Omental fat pad (tissue), 4 donors: ENCODE data around the gene FAM110D. TPM values are rescaled to one million over a fixed set of nuclear protein-coding genes. Genes with fewer than 3 reads are reported as not detected.

Experiments used
- ATAC-seq: fragments of 150-250 bp; one replicate; pipeline ENCODE4 v1.9.1; 2016; ENCODE audit warnings: mild to moderate bottlenecking, moderate library complexity; ENCODE audit not compliant: low FRiP score
- DNase-seq: peaks from one replicate; pipeline ENCODE4 v3.0.0-alpha.2; 2019; ENCODE audit warnings: low spot score
- total RNA-seq, 4 donors: library from RNA; depleted of rRNA; stranded (reverse); fragments of >200 nt; gene quantifications; one replicate each; pipeline ENCODE4 v1.1.0, GENCODE V29; 2016
- TF ChIP-seq, protein P1 (sequence below), 3 donors: fragments of 450-650 bp; IDR thresholded peaks; one replicate each; pipeline ENCODE4 v1.5.1; 2016 to 2017; ENCODE audit warnings: antibody characterized with exemption in 3 of 3, mild to moderate bottlenecking in 3 of 3, moderate library complexity in 2 of 3

FAM110D gene
- total RNA-seq, 4 donors from 2014 or later = 4.6 to 20.5 (median 13.2) TPM

DNA sequence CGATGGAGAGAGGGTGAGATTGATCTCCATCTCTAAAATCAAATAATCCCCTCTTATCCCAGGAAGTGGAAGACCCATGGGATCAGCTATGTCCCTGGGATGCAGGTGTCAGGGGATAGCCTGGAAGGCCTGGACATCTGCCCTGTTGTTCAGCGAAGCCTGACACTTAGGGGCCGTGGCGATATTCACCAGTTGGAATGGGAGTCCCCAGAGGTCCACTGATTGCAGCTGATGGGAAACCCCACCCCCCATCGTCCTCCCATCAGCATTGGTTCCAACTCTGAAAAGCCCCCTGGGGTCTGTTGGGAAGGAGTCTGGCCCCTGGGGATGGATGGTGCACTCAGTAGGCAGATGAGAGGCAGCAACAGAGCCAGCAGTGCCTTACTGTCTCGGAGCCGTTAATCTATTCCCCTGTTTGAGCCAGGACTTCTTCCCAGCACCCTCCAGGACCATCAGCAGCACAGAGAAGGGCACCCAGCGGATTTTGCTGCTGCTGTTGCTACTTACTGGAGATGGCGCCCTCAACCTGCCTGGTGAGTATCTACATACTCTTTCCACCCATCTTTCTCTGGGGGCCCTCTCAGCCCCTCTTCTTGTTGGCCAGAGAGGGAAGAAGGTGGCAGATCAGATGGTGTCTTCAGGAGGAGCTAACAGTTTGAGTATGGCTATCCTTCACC is 44.9 kb downstream of the FAM110D start:
- ATAC-seq (no peak), DNase-seq (no peak)
- TF ChIP-seq, protein P1, sequence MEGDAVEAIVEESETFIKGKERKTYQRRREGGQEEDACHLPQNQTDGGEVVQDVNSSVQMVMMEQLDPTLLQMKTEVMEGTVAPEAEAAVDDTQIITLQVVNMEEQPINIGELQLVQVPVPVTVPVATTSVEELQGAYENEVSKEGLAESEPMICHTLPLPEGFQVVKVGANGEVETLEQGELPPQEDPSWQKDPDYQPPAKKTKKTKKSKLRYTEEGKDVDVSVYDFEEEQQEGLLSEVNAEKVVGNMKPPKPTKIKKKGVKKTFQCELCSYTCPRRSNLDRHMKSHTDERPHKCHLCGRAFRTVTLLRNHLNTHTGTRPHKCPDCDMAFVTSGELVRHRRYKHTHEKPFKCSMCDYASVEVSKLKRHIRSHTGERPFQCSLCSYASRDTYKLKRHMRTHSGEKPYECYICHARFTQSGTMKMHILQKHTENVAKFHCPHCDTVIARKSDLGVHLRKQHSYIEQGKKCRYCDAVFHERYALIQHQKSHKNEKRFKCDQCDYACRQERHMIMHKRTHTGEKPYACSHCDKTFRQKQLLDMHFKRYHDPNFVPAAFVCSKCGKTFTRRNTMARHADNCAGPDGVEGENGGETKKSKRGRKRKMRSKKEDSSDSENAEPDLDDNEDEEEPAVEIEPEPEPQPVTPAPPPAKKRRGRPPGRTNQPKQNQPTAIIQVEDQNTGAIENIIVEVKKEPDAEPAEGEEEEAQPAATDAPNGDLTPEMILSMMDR (IDR thresholded peaks at IDR 0.05) = no peak

DNA sequence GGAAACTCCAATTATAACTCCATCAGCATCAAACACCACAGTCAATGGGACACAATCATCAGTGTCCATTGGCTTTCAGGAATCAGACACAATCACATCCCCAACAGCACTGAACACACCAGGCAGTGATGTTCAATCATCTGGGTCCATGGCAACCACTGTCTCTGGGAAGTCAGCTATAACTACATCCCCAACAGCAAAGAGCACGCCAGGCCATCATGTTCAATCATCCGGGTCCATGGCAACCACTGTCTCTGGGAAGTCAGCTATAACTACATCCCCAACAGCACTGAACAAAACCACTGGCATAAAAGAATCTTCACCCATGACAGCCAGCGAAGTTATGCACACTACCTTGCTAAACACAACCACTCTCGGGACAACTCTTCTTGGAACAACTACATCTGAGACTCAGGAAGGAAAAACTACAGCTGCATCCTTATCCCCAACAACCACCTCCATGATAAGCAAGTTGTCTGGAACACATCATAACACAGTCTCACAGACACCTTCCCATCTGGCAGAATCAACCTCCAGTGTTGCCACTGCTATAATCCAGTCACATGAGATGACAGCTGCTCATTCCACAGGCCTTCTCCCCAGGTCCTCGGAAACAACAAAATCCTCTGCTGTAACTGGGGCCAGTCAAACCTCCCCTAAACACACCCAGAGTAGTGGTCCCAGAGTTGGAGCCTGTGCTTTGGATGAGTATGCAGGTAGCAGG is 51.4 kb downstream of the FAM110D start:
- no peak for ATAC-seq
- TF ChIP-seq, protein P1 (IDR thresholded peaks at IDR 0.05) = no peak
- no peak for DNase-seq

DNA sequence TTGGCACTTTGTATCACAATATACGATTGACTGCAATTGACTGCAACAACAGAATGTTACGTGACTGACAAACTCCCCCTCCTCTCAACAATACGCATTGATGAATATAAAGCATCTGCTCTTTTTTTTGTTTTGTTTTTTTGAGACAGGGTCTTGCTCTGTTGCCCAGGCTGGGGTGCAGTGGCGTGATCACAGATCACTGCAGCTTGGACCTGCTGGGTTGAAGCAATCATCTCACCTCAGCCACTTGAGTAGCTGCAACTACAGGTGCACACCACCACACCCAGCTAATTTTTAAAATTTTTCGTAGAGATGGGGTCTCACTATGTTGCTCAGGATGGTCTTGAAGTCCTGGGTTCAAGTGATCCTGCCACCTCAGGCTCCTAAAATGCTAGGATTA is 53.8 kb downstream of the FAM110D start:
- no peak for DNase-seq
- ATAC-seq = no peak
- TF ChIP-seq, protein P1 (IDR thresholded peaks at IDR 0.05) = no peak

DNA sequence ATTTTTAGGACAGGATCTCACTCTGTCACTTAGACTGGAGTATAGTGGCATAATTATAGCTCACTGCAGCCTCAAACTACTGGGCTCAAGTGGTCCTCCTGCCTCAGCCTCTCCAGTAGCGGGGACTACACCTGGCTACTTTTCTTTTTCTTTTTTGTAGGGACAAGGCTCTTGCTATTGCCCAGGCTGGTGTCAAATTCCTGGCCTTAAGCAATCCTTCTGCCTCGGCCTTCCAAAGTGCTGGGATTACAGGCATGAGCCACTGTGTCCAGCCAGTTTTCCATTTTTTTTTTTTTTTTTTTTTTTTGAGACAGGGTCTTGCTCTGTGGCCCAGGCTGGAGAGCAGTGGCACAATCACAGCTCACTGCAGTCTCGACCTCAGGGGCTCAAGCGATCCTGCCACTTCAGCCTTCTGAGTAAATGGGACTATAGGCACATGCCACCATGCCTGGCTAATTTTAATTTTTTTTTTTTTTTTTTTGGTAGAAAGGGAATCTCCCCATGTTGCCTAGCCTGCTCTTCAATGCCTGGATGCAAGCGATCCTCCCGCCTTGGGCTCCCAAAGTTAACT is 54.5 kb downstream of the FAM110D start:
- TF ChIP-seq, protein P1 (IDR thresholded peaks at IDR 0.05) = no peak
- no peak for ATAC-seq
- no peak for DNase-seq

Other genes with a start within 250 kb of the FAM110D start
- gene PAFAH2, start 161.0 kb upstream of the FAM110D start, total RNA-seq = 1 to 10 TPM; 5.3 to 9.8 (median 8.2) TPM
- under 1 TPM in 1 of 4 donors, not detected in 3; 0.65 TPM for gene EXTL1, start 137.3 kb upstream of the FAM110D start, total RNA-seq
- gene SLC30A2, start 113.0 kb upstream of the FAM110D start, total RNA-seq = 1 to 10 TPM in 1 of 4 donors, under 1 TPM in 1, not detected in 2; 0.36 to 1.7 TPM
- under 1 TPM in 2 of 4 donors, not detected in 2; 0.60 to 0.74 TPM for gene TRIM63, start 91.4 kb upstream of the FAM110D start, total RNA-seq
- gene PDIK1L, start 47.3 kb upstream of the FAM110D start, total RNA-seq = 1 to 10 TPM; 3.2 to 7.6 (median 4.6) TPM
- gene C1orf232, start 9.9 kb downstream of the FAM110D start, total RNA-seq = not detected
- gene ZNF593, start 10.8 kb downstream of the FAM110D start, total RNA-seq = 10 to 100 TPM; 18.4 to 64.1 (median 42.5) TPM
- gene ZNF593OS, start 12.8 kb downstream of the FAM110D start, total RNA-seq = not detected
- gene CNKSR1, start 18.4 kb downstream of the FAM110D start, total RNA-seq = 1 to 10 TPM in 2 of 4 donors, under 1 TPM in 2; 0.75 to 6.0 (median 1.3) TPM
- not detected for gene CATSPER4, start 31.5 kb downstream of the FAM110D start, total RNA-seq
- gene CEP85, start 75.1 kb downstream of the FAM110D start, total RNA-seq = 1 to 10 TPM; 4.3 to 6.1 (median 5.3) TPM
- 100 to 1,000 TPM in 1 of 4 donors, 10 to 100 TPM in 3; 42.4 to 124 (median 82.4) TPM for gene SH3BGRL3, start 121.0 kb downstream of the FAM110D start, total RNA-seq
- gene UBXN11, start 147.6 kb downstream of the FAM110D start, total RNA-seq = 10 to 100 TPM; 12.2 to 23.8 (median 17.7) TPM
- 100 to 1,000 TPM in 1 of 4 donors, 10 to 100 TPM in 1, 1 to 10 TPM in 1, not detected in 1; 4.3 to 227 (median 13.2) TPM for gene CD52, start 158.9 kb downstream of the FAM110D start, total RNA-seq
- gene CRYBG2, start 195.1 kb downstream of the FAM110D start, total RNA-seq = not detected
- not detected for gene ZNF683, start 213.7 kb downstream of the FAM110D start, total RNA-seq